ENCODE measurements around the gene UFD1.

UFD1 gene

GRCh38 chr22:19400881-19401280, 78.1 kb downstream of the UFD1 start:
- no peak for DNase-seq (ENCODE audit: low read depth in 1 of 2, low spot score in 1 of 2)

Measured in stimulated activated CD4-positive, alpha-beta T cell treated with anti-CD3 and anti-CD28 coated beads, Interleukin-15, amount 100 ng/mL, for 1 hour (primary cell).